GM18517 (cell line): ENCODE data around the gene PACSIN1.

Source experiments
- ATAC-seq: cut with Tn5 transposase; IDR thresholded peaks from one replicate; pipeline ENCODE4 v1.9.1; 2021; ENCODE audit warnings: mild to moderate bottlenecking, moderate library complexity; ENCODE audit not compliant: unreplicated experiment

The PACSIN1 gene

DNA sequence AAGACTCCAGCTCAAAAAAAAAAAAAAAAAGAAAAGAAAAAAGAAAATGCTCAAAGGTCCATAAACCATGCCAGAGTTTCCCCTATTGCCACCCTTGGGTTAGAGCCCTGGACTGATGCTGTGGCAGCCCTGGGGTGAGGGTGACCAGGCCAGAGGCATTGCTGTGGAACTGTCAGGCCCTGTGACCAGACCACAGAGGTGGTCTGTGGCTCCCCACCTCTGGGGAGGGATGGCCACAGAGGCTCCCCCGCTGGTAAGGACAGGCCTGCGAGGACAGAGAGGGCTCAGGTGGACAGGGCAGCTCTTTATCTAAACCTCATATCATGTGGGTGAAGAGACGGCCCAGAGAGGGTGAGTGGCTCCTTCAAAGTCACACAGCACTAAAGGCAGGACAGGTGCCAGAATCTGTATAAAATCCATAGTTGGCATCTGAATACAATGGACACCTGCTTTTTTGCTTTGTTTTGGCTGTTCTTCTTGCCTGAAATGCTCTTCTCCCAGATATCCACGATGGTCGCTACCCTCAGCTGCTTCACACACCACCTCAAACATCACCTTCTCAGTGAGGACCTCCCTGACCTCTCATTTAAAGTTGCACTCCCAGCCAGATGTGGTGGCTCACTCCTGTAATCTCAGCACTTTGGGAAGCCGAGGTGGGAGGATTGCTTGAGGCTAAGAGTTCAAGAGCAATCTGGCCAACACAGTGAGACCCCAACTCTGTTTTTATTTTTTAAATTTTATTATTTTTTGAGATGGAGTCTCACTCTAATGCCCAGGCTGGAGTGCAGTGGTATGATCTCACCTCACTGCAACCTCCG is 112.8 kb downstream of the PACSIN1 start:
- ATAC-seq = no peak

DNA sequence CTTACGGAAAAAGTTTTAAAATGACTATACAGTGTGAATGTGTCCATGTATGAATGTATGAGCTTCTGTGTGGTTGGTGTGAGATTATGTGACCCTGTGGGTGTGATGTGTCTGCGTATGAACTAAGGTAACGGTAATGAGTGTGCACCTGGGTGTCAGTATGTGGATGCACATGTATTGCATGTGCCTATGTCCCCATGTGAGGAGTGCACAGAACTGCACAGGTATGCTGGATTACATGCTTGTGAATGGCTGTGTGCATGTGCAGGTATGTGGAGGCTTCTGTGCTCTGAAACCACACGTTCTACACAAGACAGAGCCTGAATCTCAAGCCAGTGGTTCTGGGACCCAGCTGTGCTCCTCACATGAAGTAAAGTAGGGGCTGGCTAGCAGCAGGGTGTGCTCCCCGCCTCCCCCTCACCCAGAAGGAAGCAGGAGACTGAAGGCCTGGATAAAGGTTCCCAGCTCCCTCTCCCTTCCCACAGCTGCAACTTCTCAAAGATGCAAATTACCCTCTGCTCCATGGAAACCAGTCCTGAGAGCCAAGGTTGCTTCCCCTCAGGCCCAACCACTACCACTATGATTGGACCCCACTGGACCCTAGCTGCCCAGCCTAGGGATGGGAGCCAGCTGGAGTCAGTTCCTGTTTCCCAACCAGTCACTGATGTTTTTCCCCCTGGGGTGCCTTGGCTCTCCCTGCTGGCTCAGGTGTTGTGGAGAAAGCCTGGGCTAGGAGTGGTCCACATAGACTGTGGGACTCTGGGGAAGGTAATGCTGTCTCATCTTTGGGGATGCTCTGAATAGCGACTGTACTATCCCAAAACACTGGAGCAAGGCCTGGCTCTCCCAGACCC is 115.1 kb downstream of the PACSIN1 start:
- no peak for ATAC-seq

DNA sequence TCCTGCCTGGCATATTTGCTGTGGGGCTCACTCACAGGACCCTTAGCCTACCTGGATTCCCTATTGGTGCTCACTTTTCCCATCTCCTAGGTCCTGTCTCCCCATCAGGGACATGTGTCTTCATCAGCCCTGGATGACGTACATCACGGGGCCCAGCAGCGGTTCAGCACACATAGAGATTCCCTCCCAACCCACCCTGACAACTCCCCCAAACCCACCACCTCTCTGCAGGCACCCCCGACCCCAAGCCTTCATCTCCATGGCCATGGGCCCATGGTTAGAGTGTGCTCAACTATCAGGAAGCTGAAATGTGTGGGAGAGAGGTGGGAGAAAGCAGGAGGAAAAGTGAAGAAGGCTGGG is 115.7 kb downstream of the PACSIN1 start:
- ATAC-seq = no peak

DNA sequence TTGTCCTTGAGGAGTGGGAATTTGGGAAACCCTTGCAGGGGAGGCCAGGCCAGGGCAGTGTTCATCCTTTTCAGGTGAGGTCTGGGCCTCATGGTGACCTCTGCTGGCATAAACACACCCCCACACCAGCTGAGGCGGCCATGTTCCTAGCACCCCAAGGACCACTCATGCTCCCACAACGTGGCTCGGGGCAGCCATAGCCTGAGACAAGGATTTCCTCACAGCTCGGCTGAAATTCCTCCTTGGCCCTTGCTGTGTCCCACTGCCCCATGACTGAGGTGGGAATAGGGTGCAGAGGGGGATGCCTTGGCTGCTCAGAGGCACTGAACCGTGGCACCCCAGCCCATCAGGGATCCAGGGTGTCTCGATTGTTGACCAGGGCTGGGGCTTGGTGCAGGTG is 117.6 kb downstream of the PACSIN1 start:
- ATAC-seq = no peak

DNA sequence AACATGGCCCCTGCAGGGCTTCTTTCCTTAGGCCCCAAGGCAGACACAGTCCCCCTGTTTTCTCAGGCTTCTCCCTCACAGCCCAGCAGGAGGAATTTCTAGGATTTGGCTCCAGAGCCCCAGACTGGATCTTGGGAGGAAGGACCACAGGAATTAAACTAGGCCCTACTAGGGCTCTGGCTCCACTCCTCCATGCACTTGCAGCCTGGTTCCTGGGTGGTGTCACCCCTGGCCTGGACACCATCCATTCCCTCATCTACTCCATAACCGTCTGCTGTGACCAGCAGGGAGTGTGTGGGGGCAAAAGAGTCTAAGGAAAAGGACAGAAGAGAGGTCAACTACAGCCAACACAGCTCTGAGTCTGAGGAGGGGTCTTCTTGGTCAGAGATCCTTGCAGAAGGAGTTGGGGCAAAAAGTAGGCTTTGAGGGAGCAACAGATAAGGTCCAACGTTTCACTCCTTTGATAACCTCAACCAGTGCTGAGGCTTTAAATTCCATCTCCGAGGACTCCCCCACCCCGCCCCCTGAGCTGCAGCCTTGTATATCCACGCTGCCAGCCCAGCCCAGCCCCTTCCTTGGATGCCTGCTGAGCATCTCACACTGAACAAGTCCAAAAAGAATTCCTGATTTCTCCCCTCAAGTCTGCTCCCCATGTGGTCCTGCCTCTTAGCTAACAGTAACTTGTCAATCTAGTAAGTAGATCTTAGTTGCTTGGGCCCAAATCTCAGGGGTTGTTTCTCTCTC is 118.2 kb downstream of the PACSIN1 start:
- no peak for ATAC-seq

DNA sequence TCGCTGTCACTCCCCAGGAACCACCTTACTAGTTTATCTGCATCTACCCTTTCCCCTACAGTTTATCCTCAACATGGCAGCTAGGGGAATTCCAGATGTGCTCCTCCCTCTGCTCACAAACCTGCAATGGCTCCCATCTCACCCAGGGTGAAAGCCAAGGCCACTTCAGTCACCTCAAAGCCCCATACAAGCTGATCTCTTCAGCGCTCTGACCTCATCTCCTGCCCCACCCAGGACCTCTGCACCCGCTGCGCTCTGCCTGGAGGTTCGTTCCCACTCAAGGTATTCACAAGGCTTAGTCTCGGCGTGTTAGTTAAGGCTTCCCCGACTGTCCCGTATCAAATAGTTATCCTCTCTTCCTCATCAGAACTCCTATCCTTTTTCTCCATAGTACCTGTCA is 118.8 kb downstream of the PACSIN1 start:
- no peak for ATAC-seq
